WTC11 (cell line): ENCODE data around the gene DENND1B. TPM values are rescaled to one million over a fixed set of nuclear protein-coding genes. Genes with fewer than 3 reads are reported as not detected.

Experiments used
- ATAC-seq: fragments of 200-7000 bp; cut with Tn5 transposase; 2 replicates; pipeline ENCODE4 v1.10.0; 2021; ENCODE audit warnings: mild to moderate bottlenecking, moderate library complexity
- CTCF ChIA-PET: fragments of 300-600 bp; sonication (Branson Sonifier 250); formaldehyde crosslinking; loops from one replicate; lab custom pipeline; 2021; ENCODE audit warnings: antibody characterized with exemption; lab: Charles Lee
- POLR2A ChIA-PET: fragments of 350-600 bp; sonication (Branson Sonifier 250); formaldehyde crosslinking; loops from one replicate; lab custom pipeline; 2021; ENCODE audit warnings: antibody characterized with exemption; lab: Charles Lee
- DNase-seq: peaks from one replicate; pipeline ENCODE4 v3.0.0; 2021; ENCODE audit warnings: low spot score
- H3K27ac Mint-ChIP-seq: 2 replicates; pipeline ENCODE4 v1.8.0; 2021; ENCODE audit warnings: mixed read lengths
- H3K27me3 Mint-ChIP-seq: 2 replicates; pipeline ENCODE4 v1.8.0; 2021; ENCODE audit warnings: low read depth, mild to moderate bottlenecking, moderate library complexity, mixed read lengths
- H3K36me3 Mint-ChIP-seq: 2 replicates; pipeline ENCODE4 v1.8.0; 2021; ENCODE audit warnings: mixed read lengths
- H3K4me1 Mint-ChIP-seq: 2 replicates; pipeline ENCODE4 v1.8.0; 2022; ENCODE audit warnings: mixed read lengths
- H3K4me3 Mint-ChIP-seq: 2 replicates; pipeline ENCODE4 v1.8.0; 2021; ENCODE audit warnings: mild to moderate bottlenecking, moderate library complexity, mixed read lengths
- H3K9me3 Mint-ChIP-seq: 2 replicates; pipeline ENCODE4 v1.8.0; 2021; ENCODE audit warnings: mixed read lengths
- ARID4B ChIP-seq: sonication (generic); formaldehyde crosslinking; IDR thresholded peaks from 2 replicates; pipeline ENCODE4 v1.8.0; 2023; ENCODE audit warnings: missing genetic modification reagents, mild to moderate bottlenecking, borderline replicate concordance
- CREM ChIP-seq: sonication (generic); formaldehyde crosslinking; IDR thresholded peaks from 2 replicates; pipeline ENCODE4 v1.8.1; 2022; ENCODE audit warnings: mild to moderate bottlenecking, missing genetic modification reagents, moderate library complexity
- FOXJ3 ChIP-seq: sonication (generic); formaldehyde crosslinking; IDR thresholded peaks from 2 replicates; pipeline ENCODE4 v1.9.0; 2021; ENCODE audit warnings: missing genetic modification reagents, mild to moderate bottlenecking, borderline replicate concordance
- FOXP1 ChIP-seq: sonication (generic); formaldehyde crosslinking; IDR thresholded peaks from 2 replicates; pipeline ENCODE4 v1.8.0; 2022; ENCODE audit warnings: missing genetic modification reagents, mild to moderate bottlenecking, moderate library complexity, borderline replicate concordance
- NFE2L1 ChIP-seq: sonication (generic); formaldehyde crosslinking; IDR thresholded peaks from 2 replicates; pipeline ENCODE4 v1.8.1; 2023; ENCODE audit warnings: missing genetic modification reagents
- NFYB ChIP-seq: sonication (generic); formaldehyde crosslinking; conservative IDR thresholded peaks from 2 replicates; pipeline ENCODE4 v1.8.0; 2022; ENCODE audit warnings: low read depth, missing genetic modification reagents
- STAT6 ChIP-seq: sonication (generic); formaldehyde crosslinking; conservative IDR thresholded peaks from 2 replicates; pipeline ENCODE4 v1.8.1; 2023; ENCODE audit warnings: mild to moderate bottlenecking, low read depth, missing genetic modification reagents, moderate library complexity
- TCF7 ChIP-seq: sonication (generic); formaldehyde crosslinking; IDR thresholded peaks from 2 replicates; pipeline ENCODE4 v1.8.0; 2022; ENCODE audit warnings: mild to moderate bottlenecking, low read depth, missing genetic modification reagents, moderate library complexity
- ZNF138 ChIP-seq: sonication (generic); formaldehyde crosslinking; conservative IDR thresholded peaks from 2 replicates; pipeline ENCODE4 v1.8.1; 2022; ENCODE audit warnings: mild to moderate bottlenecking, moderate library complexity, missing genetic modification reagents
- ZNF219 ChIP-seq: sonication (generic); formaldehyde crosslinking; IDR thresholded peaks from 2 replicates; pipeline ENCODE4 v1.8.0; 2023; ENCODE audit warnings: missing genetic modification reagents, mild to moderate bottlenecking, borderline replicate concordance
- ZNF232 ChIP-seq: sonication (generic); formaldehyde crosslinking; IDR thresholded peaks from 2 replicates; pipeline ENCODE4 v1.8.0; 2022; ENCODE audit warnings: mild to moderate bottlenecking, missing genetic modification reagents
- ZNF532 ChIP-seq: fragments of 250-450 bp; sonication (Bioruptor Pico); IDR thresholded peaks from 2 replicates; pipeline ENCODE4 v1.9.0; 2021; ENCODE audit warnings: mild to moderate bottlenecking, borderline replicate concordance
- total RNA-seq: library from RNA; stranded (reverse); gene quantifications from 3 replicates; pipeline ENCODE4 v1.2.3, GENCODE V29; 2021
- TF ChIP-seq, protein P1 (sequence below): sonication (generic); formaldehyde crosslinking; IDR thresholded peaks from 2 replicates; pipeline ENCODE4 v1.8.0; 2022; ENCODE audit warnings: missing genetic modification reagents
- TF ChIP-seq, protein P2 (sequence below): sonication (generic); formaldehyde crosslinking; IDR thresholded peaks from 2 replicates; pipeline ENCODE4 v1.8.1; 2022; ENCODE audit warnings: mild to moderate bottlenecking, missing genetic modification reagents, moderate library complexity, borderline replicate concordance
- TF ChIP-seq, protein P3 (sequence below): fragments of 250-450 bp; sonication (Bioruptor Pico); conservative IDR thresholded peaks from 2 replicates; pipeline ENCODE4 v1.9.0; 2021; ENCODE audit warnings: mild to moderate bottlenecking
- TF ChIP-seq, protein P4 (sequence below): fragments of 250-450 bp; sonication (Bioruptor Pico); IDR thresholded peaks from 2 replicates; pipeline ENCODE4 v1.9.0; 2021; ENCODE audit warnings: mild to moderate bottlenecking

DENND1B gene
- total RNA-seq, 1 experiment from 2014 or later, result 4.3 TPM

DNA sequence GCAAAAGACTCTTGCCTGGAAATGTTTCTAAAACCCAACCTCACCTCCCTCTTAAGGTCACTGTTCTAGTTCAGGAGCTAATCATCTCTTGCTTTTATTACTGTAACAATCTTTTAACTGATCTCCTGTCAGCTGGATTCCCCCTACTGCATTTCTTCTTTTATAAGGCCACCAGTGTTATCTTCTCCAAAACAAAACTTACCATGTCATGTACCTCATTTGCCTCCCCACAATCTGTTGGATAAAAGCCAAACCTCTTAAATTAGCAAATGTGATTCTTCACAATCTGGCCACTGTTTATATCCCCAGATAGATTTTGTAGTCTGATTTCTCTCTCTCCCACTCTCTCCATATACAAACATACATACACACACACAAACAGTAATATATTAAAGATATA is 143.3 kb downstream of the DENND1B start (continued):
- TF ChIP-seq STAT6 (CRISPR knock-in tag) (no peak), TCF7 (CRISPR knock-in tag) (no peak), NFE2L1 (CRISPR knock-in tag) (no peak)
- TF ChIP-seq, protein P1, sequence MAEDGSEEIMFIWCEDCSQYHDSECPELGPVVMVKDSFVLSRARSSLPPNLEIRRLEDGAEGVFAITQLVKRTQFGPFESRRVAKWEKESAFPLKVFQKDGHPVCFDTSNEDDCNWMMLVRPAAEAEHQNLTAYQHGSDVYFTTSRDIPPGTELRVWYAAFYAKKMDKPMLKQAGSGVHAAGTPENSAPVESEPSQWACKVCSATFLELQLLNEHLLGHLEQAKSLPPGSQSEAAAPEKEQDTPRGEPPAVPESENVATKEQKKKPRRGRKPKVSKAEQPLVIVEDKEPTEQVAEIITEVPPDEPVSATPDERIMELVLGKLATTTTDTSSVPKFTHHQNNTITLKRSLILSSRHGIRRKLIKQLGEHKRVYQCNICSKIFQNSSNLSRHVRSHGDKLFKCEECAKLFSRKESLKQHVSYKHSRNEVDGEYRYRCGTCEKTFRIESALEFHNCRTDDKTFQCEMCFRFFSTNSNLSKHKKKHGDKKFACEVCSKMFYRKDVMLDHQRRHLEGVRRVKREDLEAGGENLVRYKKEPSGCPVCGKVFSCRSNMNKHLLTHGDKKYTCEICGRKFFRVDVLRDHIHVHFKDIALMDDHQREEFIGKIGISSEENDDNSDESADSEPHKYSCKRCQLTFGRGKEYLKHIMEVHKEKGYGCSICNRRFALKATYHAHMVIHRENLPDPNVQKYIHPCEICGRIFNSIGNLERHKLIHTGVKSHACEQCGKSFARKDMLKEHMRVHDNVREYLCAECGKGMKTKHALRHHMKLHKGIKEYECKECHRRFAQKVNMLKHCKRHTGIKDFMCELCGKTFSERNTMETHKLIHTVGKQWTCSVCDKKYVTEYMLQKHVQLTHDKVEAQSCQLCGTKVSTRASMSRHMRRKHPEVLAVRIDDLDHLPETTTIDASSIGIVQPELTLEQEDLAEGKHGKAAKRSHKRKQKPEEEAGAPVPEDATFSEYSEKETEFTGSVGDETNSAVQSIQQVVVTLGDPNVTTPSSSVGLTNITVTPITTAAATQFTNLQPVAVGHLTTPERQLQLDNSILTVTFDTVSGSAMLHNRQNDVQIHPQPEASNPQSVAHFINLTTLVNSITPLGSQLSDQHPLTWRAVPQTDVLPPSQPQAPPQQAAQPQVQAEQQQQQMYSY (CRISPR knock-in tag), result no peak
- TF ChIP-seq, protein P2, sequence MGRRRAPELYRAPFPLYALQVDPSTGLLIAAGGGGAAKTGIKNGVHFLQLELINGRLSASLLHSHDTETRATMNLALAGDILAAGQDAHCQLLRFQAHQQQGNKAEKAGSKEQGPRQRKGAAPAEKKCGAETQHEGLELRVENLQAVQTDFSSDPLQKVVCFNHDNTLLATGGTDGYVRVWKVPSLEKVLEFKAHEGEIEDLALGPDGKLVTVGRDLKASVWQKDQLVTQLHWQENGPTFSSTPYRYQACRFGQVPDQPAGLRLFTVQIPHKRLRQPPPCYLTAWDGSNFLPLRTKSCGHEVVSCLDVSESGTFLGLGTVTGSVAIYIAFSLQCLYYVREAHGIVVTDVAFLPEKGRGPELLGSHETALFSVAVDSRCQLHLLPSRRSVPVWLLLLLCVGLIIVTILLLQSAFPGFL (CRISPR knock-in tag), result no peak
- TF ChIP-seq, protein P3, sequence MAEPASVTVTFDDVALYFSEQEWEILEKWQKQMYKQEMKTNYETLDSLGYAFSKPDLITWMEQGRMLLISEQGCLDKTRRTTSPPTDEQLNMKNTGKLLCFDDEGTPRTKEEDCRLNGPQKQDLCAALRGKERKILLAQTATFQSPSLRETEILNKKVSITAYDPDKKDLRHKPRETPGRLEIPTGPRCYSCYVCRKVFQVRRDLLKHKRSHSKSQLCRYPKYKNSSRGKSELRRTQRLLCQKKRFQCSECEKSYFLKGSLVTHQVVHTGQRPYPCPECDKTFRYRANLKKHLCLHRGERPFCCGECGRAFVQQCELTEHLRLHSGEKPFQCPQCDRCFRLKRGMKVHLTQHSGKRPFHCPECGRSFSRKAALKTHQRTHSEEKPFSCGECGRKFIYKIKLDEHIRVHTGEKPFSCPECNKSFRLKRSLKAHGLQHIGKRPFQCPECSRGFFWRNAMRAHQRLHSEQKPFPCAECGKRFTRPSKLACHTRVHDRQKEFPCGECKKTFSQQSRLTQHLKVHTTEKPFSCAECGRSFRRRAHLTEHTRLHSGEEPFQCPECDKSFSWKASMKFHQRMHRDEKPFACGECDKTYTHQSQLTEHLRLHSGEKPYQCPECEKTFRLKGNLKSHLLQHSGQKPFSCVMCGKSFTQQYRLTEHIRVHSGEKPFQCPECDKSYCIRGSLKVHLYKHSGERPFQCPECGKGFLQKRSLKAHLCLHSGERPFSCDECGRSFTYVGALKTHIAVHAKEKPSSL, result no peak
- TF ChIP-seq, all 79 proteins: peak for 0

DNA sequence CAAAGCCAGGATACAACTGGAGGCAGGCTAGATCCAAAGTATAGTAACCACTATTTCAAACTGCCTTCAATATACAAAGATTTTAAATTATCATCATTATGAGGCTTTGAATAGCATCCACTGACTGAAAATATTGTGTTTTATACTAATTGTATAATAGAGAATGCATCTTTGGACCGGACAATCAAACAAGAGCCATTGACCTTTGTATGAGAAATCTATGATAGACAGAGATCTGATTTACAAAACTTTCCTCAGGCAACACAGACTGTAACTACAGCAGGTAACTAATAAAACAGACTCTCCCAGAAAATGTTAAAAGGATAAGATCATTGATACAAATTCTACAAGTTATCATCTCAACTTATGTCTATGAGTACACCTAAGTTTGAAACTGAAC is 152.9 kb downstream of the DENND1B start:
- H3K27me3 Mint-ChIP-seq, result no peaks in the 10 kb centered on the region; the same call in 1 of the 2 replicates
- CTCF ChIA-PET, result no interaction called here
- TF ChIP-seq, protein P4, sequence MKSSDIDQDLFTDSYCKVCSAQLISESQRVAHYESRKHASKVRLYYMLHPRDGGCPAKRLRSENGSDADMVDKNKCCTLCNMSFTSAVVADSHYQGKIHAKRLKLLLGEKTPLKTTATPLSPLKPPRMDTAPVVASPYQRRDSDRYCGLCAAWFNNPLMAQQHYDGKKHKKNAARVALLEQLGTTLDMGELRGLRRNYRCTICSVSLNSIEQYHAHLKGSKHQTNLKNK (CRISPR knock-in tag), result no peak
- no peak for TF ChIP-seq CREM (CRISPR knock-in tag)
- no peak for TF ChIP-seq ARID4B (CRISPR knock-in tag)
- TF ChIP-seq ZNF232 (CRISPR knock-in tag), result no peak
- no peak for TF ChIP-seq ZNF138 (CRISPR knock-in tag)
- TF ChIP-seq FOXJ3 (CRISPR knock-in tag), result no peak
- TF ChIP-seq ZNF219 (CRISPR knock-in tag), result no peak
- no peak for TF ChIP-seq NFYB
- TF ChIP-seq FOXP1 (CRISPR knock-in tag), result no peak
- no peak for TF ChIP-seq ZNF532 (CRISPR knock-in tag)

More for the DNA sequence above, 152.9 kb downstream of the DENND1B start:
- Mint-ChIP-seq H3K4me1 (peaks cover 8% of the 10 kb centered on the region), H3K36me3 (no peaks in the 10 kb centered on the region), H3K4me3 (no peak overlapping the region), H3K27ac (no peak overlapping the region), H3K9me3 (no peaks in the 10 kb centered on the region)
- DNase-seq (no peak), ATAC-seq (no peak)
- POLR2A ChIA-PET, result no interaction called here
